Measurements from ENCODE around the gene RAD51D.
"Not testable (repeated sequence)": the region's sequence is repeated elsewhere in the genome, so short reads cannot be mapped to it uniquely, and the experiment has no call there.

Gene RAD51D

GRCh38 chr17:35141681-35142466, 22.2 kb upstream of the RAD51D start, which contains the start of gene NLE1:
NLE1 (minus strand) TSS chr17:35142303; CDS start chr17:35142275, 28 bp downstream.
- DNase-seq, result no peak

- DNase-seq, result no peak
These were observed 18.6 kb upstream of the RAD51D start for GRCh38 chr17:35138218-35138617.

DNA sequence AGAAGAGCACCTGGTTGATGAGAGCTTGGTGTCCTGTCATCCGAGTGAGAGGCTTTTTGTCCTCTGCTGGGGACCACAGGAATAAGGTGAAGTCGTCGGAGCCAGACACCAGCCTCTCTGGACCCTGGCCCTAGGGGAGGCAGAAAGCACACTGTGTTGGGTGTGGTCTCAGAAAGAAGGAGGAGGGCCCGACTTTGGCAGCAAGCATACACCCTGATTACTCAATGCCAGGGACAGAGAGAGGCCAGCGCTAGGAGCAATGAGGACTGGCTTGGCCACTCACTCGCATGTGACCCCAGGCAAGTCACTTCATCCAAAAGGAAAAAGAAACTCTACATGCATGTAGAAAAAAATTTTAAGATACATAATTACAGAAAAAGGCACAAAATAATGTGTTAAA, 15.7 kb upstream of the RAD51D start:
- DNase-seq, result no peak

DNA sequence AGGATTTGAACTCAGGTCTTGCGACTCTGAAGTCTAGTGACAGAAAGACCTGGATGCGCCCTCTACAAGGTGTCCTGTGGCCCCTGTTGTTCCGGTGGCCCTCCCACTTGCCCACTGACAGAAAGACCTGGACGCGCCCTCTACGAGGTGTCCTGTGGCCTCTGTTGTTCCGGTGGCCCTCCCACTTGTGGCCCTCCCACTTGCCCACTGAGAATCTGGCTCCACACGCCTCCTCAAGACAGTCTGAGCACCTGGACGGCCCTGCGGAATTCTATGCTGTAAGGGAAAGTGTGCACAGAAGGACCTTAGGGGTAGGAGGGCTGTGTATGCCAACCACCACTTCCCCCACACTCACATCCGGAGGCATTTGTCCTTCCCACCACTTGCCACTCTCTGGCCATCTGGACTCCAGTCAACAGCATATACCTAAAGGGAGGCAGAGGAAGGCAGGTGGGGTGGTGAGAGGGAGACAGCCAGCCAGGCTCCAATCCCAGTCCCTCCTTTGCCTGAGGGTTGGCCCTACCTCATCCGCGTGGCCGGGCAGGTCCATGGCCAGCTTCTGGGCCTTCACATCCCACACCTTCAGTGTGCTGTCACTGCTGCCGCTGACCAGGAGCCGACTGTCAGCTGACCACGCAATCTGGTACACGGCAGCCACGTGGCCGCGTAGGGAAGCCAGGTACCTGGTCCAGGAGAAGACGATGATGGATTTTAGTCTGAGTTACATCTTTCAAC, 13.3 kb upstream of the RAD51D start:
- DNase-seq, result no peak

DNA sequence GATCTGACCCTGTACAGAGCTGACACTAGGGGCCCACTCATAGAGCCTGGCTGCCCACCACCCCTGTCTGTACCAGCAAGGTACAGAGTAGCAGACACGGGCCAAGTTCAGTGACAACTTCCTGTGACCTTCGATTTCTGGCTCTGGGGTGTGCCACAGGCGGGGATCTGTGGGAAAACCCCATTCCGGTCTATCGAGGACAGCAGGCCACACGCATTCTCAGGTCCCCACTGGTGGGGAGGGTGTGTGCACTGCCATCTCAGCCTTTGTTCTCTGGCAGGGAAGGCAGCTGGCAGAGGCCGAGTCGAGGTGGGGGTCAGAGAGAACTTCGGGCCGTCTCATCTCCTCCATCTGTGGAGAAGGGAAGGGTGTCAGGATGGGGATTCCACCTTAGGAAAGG, 12.4 kb upstream of the RAD51D start:
- no peak for DNase-seq

GRCh38 chr17:35130392-35130791, 10.7 kb upstream of the RAD51D start:
- DNase-seq, result no peak

DNA sequence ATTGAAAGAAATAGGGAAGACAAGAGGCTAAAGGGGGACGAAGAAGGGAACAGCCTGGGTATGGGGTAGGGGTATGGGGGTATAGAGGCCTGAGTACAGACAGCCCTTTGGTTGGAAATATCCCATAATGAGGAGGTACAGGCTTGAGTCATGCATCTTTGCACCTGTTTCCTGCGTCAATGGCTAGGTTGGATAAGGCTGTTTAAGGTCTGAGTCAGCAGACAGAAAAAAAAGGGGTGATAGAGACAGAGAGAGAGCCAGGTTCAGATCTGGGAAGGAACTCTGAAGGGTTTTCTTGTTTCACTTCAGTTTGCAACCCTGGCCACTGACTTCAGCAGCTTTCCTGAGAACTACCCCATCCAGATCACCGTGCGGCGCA, 10.3 kb upstream of the RAD51D start:
- DNase-seq, result no peak

DNA sequence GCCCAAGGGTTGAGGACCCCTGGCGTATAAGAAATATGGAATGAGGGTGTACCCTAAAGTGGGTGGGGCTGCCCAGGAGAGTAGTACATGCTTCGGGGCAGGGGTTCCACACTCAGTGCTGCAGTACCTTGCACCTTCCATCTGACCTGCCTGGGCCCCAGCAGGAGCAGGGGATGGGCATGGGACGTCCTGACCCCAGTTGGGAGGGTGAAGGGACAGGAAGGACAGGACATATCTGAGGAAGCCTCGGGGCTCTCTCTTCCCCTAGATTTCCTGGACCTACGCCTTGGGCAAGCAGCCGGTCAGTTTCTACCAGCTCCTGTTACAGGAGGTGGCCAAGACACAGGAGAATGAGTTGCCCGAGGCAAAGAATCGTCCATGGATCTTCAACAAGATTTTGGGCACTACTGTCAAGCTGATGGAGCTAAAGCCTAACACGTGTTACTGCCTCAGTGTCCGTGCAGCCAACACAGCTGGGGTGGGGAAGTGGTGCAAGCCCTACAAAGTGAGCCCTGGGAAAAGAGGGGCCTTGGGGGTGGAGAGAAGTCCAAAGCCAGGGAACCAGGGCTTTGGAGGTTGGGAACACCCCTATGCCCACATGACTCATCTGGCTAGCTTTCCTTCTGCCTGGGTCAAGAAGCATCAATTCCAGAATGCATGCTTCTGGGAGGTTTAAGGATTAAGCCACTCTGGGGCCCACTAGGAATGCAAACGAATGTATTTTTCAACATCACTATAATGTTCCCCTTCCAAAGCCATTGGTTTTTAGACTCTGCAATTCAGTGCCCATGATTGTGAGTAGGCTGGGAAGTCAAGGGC, 9.7 kb upstream of the RAD51D start:
- DNase-seq, result no peak

DNA sequence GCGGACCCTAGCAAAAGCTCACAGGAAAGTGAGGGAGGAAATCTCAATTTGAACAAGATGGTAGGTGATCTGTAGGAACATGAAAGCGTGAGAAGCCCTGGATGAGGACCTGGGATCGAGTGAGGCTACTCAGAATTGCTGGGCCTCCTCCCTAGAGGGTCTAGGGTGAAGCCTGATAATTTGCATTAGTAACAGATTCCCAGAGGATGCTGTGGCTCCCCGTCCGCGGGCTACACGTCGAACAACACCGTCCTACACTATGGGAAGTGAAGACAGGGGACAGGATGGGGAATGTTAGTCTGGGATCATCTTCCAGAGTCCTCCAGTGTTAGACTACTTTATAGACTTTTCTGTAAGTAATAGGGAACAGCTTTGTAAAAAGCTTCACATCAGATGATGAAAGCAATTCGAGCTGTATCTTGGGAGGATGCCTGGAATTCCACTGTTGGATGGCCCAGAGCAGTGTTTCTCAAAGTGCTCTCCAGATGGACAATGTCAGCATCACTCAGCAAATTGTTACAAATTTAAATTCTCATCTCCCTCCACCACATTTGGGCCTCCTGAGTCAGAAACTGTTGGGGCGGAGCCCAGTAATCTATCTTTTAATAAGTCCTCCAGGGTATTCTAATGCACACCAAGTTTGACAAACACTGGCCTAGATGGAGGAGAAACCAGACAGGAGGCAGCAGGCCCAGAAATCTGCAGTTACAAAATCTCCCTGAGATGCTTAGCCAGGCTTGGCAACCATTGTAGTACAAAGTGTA, 8.3 kb upstream of the RAD51D start:
- no peak for DNase-seq

GRCh38 chr17:35121315-35121714, 1.7 kb upstream of the RAD51D start, which contains the start of gene FNDC8:
FNDC8 (plus strand) TSS chr17:35121615; CDS start chr17:35121694, 79 bp downstream.
- DNase-seq, result no peak

- DNase-seq, result no peak
These were observed 1.7 kb downstream of the RAD51D start for GRCh38 chr17:35117984-35118383.

- no peak for DNase-seq
These were observed 2.8 kb downstream of the RAD51D start for GRCh38 chr17:35116845-35117244.

GRCh38 chr17:35110791-35111190, 8.9 kb downstream of the RAD51D start:
- not testable (repeated sequence) for DNase-seq

DNA sequence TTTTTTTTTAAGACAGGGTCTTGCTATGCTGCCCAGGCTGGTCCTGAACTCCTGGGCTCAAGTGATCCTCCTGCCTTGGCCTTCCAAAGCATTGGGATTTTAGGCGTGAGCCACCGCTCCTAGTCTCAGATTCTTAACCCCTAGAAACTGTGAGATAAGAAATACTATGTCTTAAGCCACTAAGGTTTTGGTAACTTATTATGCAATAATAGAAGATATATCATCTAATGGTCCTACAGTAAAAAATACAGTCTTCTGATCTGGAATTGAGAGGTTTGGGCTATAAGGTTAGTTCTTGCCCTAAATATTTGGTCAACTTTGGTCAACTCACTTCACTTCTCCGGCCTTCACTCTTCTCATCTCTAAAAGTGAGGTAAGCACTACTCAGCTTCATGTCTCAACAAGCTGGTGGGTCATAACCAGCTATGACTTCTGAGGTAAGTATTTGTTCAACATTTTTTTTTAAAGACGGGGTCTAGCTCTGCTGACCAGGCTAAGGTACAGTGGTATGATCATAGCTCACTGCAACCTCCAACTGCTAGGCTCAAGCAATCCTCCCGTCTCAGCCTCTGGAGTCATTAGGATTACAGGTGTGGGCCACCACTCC, 14.7 kb downstream of the RAD51D start:
- DNase-seq, result no peak

DNA sequence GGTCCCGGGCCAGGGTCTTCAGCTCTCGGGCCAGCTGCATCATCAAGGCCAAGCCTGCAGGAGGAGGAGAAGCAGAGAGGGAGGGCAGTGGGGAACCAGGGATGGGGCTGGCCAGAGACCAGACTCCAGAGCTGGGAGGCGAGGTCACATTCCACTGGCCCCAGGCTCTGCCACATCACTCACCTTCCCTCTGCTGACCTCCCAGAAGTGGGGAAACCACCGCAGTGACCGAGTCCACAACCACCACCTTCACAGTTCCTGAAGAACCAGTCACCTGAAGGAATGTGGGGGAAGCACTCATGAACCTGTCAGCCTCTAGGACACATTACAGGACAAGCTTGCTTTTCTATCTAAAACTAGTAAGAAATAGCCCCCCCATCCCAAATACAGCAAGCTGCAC, 16.4 kb downstream of the RAD51D start:
- DNase-seq, result no peak

DNA sequence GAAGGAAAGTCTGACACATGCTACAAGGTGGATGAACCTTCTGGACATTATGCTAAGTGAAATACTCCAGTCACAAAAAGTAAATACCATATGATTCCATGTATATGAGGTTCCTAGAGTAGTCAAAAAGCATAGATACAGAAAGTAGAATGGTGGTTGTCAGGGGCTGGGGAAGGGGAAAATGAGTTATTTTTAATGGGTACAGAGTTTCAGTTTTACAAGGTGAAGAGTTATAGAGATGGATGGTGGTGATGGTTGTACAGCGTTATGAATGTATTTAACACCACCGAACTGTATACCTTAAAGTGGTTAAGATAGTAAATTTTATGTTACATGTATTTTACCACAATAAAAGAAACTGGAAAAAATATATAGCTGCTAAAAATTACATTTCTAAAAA, 17.9 kb downstream of the RAD51D start:
- DNase-seq, result no peak

GRCh38 chr17:35101036-35101435, 18.6 kb downstream of the RAD51D start:
- no peak for DNase-seq

GRCh38 chr17:35099908-35100307, 19.8 kb downstream of the RAD51D start:
- no peak for DNase-seq

DNA sequence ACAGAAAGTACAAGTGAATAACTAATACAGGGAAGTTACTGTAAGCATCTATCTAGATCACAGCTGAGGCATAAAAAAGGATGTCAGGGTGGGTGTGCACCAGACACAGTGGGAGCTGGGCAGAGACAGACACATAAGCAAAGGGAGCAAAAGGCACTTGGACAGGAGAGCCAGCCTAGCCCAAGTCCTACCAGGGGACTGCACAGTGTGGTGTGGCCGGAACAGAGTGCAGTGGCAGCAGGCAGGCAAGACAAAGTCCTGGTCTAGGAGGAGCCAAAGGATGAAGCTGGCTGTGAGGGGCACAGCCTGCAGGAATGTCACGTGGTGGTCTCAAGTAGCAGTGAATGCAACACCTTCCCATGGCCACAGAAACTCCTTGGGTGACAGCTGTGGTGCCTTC, 21.9 kb downstream of the RAD51D start:
- no peak for DNase-seq

DNA sequence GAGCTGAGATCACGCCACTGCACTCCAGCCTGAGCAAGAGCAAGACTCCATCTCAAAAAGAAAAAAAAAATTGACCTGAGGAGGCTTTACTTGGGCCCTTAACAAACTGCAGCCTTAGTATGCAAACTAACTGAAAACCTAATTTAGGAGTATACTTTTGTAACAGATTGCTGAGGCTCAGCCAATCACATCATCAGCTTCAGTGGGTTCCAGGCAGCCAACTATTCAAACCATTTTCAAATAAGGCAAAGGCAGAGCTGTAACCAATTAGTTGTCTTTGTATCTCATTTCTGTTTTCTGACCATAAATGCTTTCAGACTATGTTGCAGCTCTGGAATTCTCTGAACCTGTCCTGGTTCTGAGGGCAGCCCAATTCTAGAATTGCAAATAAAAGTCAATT, 23.9 kb downstream of the RAD51D start:
- no peak for DNase-seq

GRCh38 chr17:35094902-35095301, 24.8 kb downstream of the RAD51D start:
- DNase-seq, result no peak

DNA sequence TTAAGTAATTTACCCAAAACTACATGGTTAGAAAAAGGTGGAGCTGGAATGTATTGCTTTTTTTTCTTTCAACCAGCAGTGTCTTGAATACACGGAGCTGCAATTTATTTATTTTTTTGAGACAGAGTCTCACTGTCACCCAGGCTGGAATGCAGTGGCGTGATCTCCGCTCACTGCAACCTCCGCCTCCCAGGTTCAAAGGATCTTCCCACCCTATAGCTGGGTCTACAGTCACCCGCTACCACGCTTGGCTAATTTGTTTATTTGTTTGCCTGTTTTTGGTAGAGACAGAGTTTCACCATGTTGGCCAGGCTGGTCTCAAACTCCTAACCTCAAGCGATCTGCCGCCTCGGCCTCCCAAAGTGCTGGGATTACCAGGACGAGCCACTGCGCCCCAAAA, 29.0 kb downstream of the RAD51D start:
- DNase-seq, result not testable (repeated sequence)

All from GF-D8 (cell line).